A673 (cell line): Measurements from ENCODE around the gene RNU7-1.

Experiments used
- CTCF ChIP-seq: fragments of 300-800, 200-600 bp; sonication (generic); conservative IDR thresholded peaks from 2 replicates; pipeline ENCODE4 v1.5.1; 2017; ENCODE audit warnings: low read depth, mild to moderate bottlenecking, antibody characterized with exemption, low read length, moderate library complexity, mixed read lengths
- EZH2 ChIP-seq: fragments of 200-600 bp; sonication (generic); IDR thresholded peaks from 2 replicates; pipeline ENCODE4 v1.6.1; 2017; ENCODE audit warnings: borderline replicate concordance, low read depth, mild to moderate bottlenecking, mixed read lengths, antibody characterized with exemption, low read length; ENCODE audit not compliant: poor library complexity, severe bottlenecking

DNA sequence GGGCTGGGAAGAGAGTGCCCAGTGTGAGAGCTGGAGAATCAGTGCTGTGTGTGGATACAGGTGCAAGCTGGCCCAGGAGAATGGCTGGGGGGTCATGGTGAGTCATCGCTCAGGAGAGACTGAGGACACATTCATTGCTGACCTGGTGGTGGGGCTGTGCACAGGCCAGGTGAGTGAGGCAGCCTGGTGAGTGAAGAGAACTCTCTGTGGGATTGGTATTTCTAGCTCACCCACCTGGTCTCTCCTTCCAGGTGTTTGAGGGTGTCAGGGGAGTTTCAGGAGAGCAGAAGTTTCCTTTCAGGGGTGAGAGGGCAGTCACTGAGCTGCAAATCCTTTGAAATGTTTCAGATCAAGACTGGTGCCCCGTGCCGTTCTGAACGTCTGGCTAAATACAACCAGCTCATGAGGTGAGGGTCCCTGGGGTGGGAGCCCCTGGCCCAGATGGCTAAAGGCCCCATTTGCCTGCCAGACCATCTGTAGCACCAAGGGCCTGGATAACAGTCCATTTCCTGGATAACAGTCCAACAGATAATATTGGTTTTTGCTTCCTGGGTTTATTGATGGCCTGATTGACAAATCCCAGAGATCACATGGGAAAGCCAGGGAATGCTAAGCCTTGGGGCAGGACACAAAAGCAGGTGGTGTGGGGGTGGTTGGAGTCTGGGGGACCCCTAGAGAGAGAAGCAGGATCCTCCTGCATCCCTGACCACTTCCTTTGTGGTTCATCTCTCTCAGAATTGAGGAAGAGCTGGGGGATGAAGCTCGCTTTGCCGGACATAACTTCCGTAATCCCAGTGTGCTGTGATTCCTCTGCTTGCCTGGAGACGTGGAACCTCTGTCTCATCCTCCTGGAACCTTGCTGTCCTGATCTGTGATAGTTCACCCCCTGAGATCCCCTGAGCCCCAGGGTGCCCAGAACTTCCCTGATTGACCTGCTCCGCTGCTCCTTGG is 21.3 kb upstream of the RNU7-1 start:
- TF ChIP-seq EZH2 (no peak), CTCF (no peak)
